AG08396 (cell line): ENCODE data around the gene DCAF11.

ENCODE experiments used
- DNase-seq: peaks from one replicate; pipeline ENCODE4 v3.0.0; 2012; ENCODE audit warnings: low spot score, mixed read lengths

The DCAF11 gene

DNA sequence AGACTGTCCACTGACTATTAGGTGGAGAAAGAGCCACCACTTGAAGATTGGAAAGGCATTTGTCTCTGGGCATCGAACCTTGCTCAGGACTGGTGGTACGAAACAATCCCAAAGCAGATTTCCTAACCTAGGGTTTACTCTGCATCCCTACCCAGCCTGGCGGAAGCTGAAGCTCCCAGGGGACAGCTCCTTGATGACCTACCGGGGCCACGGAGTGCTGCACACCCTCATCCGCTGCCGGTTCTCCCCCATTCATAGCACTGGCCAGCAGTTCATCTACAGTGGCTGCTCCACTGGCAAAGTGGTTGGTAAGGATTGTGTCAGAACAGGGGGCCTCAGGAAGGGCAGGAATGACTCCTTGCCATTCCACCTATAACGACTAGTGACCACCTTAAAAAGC lies 6.6 kb downstream of the DCAF11 start:
- DNase-seq = no peak

DNA sequence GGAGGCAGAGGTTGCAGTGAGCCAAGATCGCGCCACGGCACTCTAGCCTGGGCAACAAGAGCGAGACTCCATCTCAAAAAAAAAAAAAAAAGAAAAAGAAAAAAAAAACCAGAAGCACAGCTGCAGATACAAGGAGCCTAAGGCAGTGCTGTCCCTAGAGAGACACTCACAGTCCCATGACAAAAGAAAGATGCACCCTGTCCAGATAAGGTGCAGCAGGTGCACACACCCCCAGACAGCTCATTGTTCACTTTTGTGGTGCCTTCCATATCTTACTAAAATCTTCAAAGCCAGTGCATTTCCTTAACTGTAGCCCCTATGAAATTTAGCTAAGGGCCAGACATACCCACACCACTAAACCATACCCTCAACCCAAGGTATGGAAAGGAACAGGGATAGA lies 7.8 kb downstream of the DCAF11 start:
- no peak for DNase-seq

DNA sequence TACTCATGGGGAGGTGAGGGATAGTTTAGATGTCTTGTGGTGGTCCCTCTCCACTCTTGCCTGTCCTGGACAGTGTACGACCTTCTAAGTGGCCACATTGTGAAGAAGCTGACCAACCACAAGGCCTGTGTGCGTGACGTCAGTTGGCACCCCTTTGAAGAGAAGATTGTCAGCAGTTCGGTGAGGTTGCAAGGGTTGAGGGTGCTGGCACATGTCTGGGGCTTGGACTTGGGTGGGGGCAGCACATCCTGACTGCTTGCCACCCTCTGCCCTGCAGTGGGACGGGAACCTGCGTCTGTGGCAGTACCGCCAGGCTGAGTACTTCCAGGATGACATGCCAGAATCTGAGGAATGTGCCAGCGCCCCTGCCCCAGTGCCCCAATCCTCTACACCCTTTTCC lies 8.3 kb downstream of the DCAF11 start:
- no peak for DNase-seq

DNA sequence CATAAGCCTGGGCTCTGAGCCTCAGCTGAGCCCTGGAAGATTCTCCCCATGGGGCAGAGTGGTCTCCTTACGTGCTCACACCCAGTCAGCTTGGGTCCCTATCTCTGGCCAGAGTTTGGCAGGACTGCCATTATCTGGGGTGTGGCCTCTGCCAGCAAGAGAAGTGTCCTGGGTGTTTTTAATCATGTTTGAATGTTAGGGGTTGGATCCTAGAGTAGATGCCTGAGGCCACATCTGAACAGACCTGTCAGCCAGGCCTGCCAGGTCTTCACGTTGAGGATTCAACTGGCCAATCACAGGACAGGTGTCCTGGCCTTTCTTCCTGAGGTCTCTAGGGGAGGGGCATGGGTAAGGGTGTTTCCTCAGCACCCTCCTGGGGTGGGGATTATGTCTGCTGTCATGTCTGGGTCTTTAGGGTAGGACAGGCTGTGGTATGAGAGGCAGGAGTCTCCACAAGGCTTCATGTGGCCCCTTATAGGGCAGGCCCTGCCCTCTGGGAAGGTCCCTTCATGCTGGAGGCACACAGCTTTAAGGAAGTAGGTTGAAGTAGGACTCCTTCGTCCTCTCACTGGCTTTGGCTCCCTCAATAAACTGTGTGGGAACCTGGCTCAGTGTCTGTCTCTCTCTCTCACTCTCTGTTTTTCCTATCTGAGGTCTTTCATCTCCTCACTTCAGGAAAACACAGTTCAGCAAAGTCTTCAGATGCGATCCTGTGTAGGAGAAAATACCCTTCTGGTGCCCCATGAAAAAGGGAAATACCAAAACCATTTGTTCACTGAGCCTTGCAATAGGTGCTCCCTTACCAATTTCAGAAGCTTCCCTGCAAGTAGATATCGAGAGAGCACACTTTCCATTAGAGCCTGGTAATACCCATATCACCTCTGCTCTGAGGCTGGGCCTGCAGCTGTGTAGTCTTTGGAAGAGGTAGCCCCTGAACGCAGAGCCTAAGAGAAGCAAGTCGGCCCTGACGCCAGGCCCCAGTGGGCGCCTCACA lies 9.1 kb downstream of the DCAF11 start:
- no peak for DNase-seq

DNA sequence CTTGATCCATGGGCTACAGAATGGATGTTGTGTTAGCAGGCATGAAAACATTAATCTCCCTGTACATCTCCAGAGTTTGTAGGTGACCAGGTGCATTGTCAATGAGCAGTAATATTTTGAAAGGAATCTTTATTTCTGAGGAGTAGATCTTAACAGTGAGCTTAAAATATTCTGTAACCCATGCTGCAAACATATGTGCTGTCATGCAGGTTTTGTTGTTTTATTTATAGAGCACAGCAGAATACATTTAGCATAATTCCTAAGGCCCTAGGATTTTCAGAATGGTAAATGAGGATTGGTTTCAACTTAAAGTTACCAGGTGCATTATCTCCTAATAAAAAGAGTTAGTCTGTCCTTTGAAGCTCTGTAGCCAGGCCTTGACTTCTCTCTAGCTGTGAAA lies 12.4 kb downstream of the DCAF11 start:
- DNase-seq = no peak

DNA sequence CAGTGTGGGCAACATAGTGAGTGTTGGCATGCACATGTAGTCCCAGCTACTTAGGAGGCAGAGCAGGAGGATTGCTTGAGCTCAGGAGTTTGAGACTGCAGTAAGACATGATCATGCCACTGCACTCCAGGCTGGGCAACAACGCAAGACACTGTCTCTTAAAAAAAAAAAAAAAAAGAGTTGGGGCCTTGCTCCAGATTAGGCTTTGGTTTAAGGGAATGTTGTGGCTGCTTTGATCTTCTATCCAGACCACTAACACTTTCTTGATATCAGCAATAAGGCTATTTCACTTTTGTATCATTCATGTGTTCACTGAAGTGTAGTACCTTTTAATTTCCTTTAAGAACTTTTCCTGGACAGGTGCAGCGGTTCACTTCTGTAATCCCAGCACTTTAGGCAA lies 13.1 kb downstream of the DCAF11 start:
- DNase-seq = no peak

DNA sequence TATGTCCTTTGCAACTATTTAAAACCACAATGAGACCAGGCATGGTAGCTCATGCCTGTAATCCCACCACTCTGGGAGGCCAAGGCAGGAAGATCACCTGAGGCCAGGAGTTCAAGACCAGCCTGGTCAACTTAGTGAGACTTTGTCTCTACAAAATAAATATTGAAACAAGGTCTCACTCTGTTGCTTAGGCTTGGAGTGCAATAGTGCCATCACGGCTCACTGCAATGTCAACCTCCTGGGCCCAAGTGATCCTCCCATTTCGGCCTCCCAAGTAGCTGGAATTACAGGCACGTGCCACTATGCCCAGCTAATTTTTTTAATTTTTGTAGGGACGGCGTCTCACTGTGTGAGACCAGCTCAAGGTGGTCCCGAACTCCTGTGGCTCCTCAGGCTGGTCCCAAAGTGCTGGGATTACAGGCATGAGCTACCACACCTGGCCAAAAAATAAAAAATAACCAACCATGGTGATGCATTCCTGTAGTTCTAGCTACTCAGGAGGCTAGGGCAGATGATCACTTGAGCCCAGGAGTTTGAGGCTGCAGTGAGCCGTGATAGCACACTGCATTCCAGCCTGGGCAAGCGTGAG lies 14.9 kb downstream of the DCAF11 start:
- DNase-seq = no peak

DNA sequence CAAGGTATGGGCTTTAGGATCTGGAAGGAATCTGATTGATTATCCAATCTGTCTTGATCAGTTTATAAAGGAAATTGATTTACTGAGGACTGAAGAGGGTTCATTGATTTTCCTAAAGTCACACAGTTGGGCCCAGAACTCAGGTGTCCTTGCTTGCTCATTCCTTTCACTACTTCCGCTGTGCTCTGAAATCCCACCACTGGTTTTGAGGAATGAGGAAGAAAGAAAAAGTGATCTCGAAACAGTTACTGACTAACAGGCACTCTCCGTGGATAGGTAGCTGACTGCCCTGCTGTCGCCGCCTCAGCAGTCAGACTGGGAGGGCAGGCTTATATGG lies 15.8 kb downstream of the DCAF11 start, which contains the start of gene FITM1:
Gene FITM1 (plus strand): TSS at position 280 of the 337 bp plus-strand sequence. CDS start 905 bp downstream, outside the sequence.
- no peak for DNase-seq

DNA sequence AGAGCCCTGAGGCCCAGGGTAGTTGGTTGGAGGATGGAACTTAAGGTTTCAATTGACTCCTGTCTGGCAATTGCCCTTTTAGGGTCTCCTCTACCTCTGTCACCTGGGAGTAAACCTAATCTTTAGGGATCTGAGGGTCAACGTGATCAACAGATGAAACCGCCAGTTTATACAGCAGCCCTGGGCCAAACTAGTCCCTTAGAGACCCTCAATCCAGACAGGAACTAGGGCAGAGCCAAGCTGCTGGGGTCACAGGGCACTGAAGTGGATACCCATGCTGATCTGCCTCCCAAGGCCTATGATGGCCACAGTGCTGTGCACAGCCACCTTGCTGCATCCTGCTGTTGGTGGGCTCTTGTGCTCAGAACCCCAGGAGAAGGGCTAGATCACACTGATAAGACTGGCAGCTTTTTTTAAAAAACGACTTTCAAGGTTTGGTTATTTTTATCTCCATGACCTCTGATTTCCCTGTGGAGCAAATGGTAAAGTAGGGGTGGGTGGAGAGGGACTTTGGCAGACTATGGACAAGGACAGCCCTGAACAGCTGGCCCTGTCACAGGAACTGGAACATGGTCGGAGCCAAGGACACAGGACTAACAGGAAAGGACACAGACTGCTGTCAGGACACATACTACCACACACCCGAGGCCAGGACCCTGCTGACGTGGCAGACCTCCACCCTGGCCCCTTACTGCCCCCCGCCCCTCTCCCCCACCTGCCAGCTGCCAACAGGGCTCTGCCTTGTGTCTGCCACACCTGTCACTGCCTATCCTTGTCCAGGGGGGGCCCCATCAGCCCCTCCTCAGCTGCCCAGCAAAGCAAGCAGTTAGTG lies 16.4 kb downstream of the DCAF11 start:
- DNase-seq = no peak

DNA sequence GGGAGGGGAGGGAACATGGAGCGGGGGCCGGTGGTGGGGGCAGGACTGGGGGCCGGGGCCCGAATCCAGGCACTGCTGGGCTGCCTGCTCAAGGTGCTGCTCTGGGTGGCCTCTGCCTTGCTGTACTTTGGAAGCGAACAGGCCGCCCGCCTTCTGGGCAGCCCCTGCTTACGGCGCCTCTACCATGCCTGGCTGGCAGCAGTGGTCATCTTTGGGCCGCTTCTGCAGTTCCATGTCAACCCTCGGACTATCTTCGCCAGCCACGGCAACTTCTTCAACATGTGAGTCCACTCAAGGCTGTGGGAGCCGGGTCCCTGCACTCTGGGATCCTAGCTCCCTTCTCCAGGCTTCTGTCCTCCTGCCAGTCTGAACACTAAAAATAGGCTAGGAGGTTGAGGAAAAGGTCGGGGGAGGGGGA lies 17.0 kb downstream of the DCAF11 start:
- no peak for DNase-seq

DNA sequence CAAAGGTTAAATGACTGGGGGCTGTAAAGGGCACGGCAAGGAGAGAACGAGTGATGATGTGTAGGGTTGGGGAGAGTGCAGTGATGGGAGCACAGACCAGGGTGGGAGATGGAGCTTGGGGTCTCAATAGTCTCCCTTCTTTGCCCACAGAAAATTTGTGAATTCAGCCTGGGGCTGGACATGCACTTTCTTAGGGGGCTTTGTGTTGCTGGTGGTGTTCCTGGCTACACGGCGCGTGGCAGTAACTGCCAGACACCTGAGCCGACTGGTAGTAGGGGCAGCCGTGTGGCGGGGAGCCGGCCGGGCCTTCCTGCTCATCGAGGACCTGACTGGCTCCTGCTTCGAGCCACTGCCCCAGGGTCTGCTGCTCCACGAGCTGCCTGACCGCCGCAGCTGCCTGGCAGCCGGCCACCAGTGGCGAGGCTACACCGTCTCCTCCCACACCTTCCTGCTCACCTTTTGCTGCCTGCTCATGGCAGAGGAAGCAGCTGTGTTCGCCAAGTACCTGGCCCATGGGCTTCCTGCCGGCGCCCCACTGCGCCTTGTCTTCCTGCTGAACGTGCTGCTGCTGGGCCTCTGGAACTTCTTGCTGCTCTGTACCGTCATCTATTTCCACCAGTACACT lies 17.6 kb downstream of the DCAF11 start:
- DNase-seq = no peak

DNA sequence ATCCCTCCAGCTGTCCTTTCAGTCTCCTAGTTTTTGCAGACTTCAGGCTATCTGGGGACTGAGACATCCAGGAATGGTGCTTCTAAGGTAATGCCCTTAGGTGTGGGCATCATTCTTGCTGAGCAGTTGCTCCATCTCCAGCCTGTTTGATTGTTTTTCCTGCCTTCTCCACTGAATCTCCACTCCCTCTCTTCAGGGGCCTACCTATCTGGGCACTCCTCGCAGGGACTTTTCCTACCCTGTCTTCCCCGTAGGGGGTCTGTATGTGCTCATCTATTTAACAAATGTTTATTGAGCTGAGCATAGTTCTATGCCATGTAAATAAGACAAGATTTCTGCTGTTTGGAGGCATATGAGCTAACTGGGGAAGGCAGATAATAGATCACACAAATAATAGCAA lies 18.4 kb downstream of the DCAF11 start:
- no peak for DNase-seq

DNA sequence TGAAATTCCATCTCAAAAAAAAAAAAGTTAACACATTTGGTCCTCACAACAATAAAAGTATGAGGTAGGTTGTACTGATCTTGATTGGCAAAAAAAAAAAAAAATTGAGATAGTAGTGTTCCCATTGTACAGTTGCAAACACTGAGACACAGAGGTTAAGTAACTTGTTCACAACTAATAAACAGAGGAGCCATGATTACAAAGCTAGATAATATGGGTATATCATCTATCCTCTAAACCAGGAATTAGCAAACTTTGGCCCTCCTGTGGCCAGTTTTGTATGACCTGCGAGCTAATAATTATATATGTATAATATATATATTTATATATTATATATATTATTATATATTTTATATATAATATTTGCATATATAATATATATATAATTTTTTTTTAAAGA lies 19.2 kb downstream of the DCAF11 start:
- no peak for DNase-seq

DNA sequence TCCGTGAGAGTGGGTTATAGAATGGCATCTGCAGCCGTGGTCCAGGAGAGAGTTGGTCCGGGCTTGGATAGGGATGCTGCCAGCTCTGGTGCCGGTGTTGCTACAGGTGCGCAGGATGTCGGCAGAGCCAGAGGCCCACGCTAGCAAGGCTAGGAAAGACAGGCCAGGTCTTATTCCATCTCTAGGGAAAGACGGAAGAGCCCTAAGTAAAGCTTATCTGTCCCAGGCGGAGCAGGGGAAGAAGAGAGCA lies 20.9 kb downstream of the DCAF11 start:
- DNase-seq = no peak

DNA sequence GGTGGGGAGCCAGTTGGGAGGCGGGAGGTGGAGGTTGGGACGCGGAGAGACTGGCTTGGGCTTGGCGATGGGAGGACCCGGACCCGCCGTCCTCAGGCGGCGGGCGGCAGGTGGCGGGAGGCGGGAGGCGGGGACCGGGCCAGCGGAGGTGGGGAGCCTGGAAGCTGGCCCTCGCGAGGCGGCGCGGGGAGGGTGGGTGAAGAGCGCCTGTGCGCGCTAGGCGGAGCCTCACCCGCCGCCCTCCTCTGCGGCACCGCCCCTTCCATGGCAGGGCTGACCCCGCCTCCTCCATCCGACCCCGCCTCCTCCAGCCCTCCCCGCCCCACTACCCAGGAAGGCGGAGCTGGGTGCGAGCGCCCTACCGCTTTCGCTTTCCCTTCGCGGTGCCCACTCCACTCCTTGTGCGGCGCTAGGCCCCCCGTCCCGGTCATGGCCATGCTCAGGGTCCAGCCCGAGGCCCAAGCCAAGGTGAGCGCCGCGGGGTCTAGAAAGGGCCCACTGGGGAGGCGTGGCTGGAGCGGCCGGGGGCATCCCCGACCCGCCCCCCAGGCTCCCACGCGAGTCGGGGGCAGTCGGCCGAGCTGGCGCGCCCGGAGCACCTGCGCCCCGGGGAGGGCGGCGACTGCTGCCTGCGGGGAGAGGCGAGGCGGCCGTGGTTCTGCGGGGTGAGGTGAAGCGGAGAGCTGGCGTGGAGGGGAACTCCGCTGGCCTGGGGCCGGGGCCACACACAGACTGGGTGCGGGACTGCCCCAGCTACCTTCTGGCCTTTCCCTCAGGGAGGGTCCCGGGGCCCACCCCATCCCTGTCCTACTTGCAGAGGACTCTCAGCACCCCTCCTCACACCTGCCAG lies 21.5 kb downstream of the DCAF11 start, which contains the start of gene PSME1:
Gene PSME1 (plus strand): TSS at position 361 of the 850 bp plus-strand sequence. CDS start 69 bp downstream, at position 430.
- peak; percentile 98 for DNase-seq

DNA sequence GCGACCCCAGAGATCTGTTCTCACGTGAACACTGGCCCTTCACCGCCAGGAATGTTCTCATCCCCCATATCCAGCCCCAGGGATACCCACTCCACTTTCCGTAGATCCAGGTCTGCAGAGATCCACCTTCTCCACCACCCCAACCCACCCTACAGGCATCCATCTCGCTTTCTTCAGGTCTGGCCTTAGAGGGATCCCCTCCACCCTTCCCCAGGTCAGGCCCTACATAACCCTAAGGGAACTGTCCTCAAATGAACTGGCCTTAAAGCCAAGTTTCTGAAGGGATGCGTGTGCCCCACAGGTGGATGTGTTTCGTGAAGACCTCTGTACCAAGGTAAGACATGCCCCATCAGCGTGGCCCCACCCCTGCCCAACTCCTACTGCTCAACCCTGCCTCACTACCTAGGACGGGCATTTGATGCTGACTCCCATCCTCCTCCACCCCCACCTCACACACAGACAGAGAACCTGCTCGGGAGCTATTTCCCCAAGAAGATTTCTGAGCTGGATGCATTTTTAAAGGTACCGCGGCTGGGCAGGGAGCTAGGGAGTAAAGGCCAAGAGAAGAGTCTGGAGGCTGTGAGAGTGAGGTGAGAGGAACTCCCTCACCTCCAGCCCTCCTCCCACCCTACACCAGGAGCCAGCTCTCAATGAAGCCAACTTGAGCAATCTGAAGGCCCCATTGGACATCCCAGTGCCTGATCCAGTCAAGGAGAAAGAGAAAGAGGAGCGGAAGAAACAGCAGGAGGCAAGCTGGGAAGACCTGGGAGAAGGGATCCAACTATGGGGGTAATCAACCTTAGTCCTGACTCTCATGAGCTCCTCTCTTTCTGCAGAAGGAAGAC lies 22.3 kb downstream of the DCAF11 start:
- no peak for DNase-seq

DNA sequence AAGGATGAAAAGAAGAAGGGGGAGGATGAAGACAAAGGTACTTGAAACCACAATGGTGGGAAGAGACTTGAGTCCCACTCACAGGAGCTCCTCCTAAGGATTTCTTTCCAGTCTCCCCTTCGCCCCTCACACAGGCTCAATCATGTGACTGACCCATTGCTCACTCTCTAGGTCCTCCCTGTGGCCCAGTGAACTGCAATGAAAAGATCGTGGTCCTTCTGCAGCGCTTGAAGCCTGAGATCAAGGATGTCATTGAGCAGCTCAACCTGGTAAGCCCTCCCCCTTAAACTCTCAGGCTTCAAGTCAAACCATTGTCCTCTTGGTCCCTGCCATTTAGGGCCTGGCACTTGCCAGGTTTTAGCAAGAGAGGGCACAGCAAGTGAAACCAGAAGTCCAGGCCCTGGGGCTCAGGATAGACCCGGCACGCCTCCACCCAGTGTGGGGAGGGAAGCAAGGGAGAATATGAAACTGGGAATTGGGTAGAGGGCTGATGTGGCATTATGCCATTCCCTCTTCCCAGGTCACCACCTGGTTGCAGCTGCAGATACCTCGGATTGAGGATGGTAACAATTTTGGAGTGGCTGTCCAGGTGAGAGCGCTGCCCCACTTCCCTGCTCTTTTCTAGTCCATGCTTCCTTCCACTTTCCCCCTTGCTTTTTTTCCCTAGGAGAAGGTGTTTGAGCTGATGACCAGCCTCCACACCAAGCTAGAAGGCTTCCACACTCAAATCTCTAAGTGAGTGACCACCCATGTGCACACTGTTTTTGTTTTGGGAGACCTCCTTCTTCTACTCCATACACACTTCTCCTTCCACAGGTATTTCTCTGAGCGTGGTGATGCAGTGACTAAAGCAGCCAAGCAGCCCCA lies 23.2 kb downstream of the DCAF11 start:
- DNase-seq = no peak

DNA sequence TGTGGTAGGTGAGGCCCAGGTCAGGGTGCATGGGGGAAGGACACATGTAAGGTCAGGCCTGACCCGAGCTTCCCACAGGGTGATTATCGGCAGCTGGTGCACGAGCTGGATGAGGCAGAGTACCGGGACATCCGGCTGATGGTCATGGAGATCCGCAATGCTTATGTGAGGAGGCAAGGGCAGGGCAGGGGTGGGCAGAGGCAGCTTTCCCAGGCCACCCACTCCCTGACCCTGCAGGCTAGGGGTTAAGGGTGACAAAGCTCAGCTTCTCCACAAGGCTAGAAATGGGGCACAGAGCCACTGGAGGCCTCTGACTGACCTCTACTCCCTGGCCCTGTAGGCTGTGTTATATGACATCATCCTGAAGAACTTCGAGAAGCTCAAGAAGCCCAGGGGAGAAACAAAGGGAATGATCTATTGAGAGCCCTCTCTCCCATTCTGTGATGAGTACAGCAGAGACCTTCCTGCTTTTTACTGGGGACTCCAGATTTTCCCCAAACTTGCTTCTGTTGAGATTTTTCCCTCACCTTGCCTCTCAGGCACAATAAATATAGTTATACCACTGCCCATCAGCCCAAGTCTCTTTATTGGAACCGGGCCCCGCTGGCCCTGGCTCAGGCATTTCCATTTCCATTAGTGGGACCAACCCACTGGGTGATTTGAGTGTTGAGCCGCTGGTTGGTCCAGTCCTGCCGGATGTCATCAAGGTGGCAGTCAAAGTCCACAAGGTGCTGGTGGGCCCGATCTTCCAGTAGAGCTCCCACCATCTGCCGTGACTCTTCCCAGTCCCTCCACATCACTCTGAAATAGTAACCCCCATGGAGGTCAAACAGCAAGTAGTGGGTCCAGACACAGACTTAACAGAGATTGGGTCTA lies 24.1 kb downstream of the DCAF11 start:
- DNase-seq = no peak
